OCI-LY3 (cell line): ENCODE data around the gene ZC3H18.

Experiments
- H2AFZ ChIP-seq: fragments of 200-600, 300-600 bp; shearing (Covaris generic); 2 replicates; pipeline ENCODE4 v1.6.0; 2014; ENCODE audit warnings: antibody characterized with exemption, low read depth, low read length
- H3K27ac ChIP-seq: fragments of 200-600, 300-600 bp; sonication (generic); 2 replicates; pipeline ENCODE4 v1.5.1; 2014; ENCODE audit warnings: mild to moderate bottlenecking, low read length, moderate library complexity, mixed read lengths
- H3K27me3 ChIP-seq: fragments of 200-600, 300-600 bp; sonication (generic); 2 replicates; pipeline ENCODE4 v1.6.1; 2014; ENCODE audit warnings: low read depth, low read length, mixed read lengths
- H3K36me3 ChIP-seq: fragments of 200-600, 300-600 bp; sonication (generic); replicated peaks from 2 replicates; pipeline ENCODE3; 2014; ENCODE audit warnings: low read depth, low read length, mixed read lengths
- H3K4me1 ChIP-seq: fragments of 300-600, 200-600 bp; sonication (generic); 2 replicates; pipeline ENCODE4 v1.6.1; 2014; ENCODE audit warnings: low read length, mixed read lengths
- H3K4me2 ChIP-seq: fragments of 200-600, 300-600 bp; sonication (generic); 2 replicates; pipeline ENCODE4 v1.6.1; 2014; ENCODE audit warnings: low read length, mixed read lengths
- H3K4me3 ChIP-seq: fragments of 300-600, 200-600 bp; sonication (generic); 2 replicates; pipeline ENCODE4 v1.5.1; 2014; ENCODE audit warnings: antibody characterized with exemption, mild to moderate bottlenecking, low read length, moderate library complexity
- H3K79me2 ChIP-seq: fragments of 300-600, 200-600 bp; shearing (Covaris generic); 2 replicates; pipeline ENCODE4 v1.6.1; 2014; ENCODE audit warnings: mild to moderate bottlenecking, low read length, mixed read lengths
- H3K9ac ChIP-seq: fragments of 300-600, 200-600 bp; shearing (Covaris generic); 2 replicates; pipeline ENCODE4 v1.6.0; 2014; ENCODE audit warnings: mild to moderate bottlenecking, low read length, moderate library complexity
- H3K9me3 ChIP-seq: fragments of 200-600, 300-600 bp; shearing (Covaris generic); 2 replicates; pipeline ENCODE4 v1.6.1; 2014; ENCODE audit warnings: low read length, mixed read lengths; ENCODE audit not compliant: insufficient read depth
- H4K20me1 ChIP-seq: fragments of 200-600, 300-600 bp; sonication (generic); 2 replicates; pipeline ENCODE4 v1.6.1; 2016; ENCODE audit warnings: low read length, mixed read lengths; ENCODE audit not compliant: insufficient read depth
- CTCF ChIP-seq: fragments of 200-600, 300-600 bp; sonication (generic); IDR thresholded peaks from 2 replicates; pipeline ENCODE4 v1.5.1; 2014; ENCODE audit warnings: antibody characterized with exemption, low read length, low read depth
- EZH2phosphoT487 ChIP-seq: fragments of 200-600 bp; shearing (Covaris generic); IDR thresholded peaks from 2 replicates; pipeline ENCODE4 v1.6.1; 2018; ENCODE audit warnings: antibody characterized with exemption, mixed run types, low read depth

The ZC3H18 gene

GRCh38 chr16:88640498-88641247, 70.5 kb downstream of the ZC3H18 start:
- Histone ChIP-seq H3K36me3 (peaks cover 22% of the 10 kb centered on the region), H3K4me1 (peaks cover 19% of the 10 kb centered on the region), H3K27me3 (peaks cover 52% of the 10 kb centered on the region), H2AFZ (no peak overlapping the region), H3K9me3 (no peaks in the 10 kb centered on the region), H3K4me2 (no peak overlapping the region), H3K27ac (no peak overlapping the region), H3K79me2 (no peaks in the 10 kb centered on the region), H3K9ac (no peak overlapping the region), H3K4me3 (no peak overlapping the region), H4K20me1 (peaks cover 41% of the 10 kb centered on the region)
- TF ChIP-seq CTCF = no peak
- TF ChIP-seq EZH2phosphoT487 = no peak

- H2AFZ ChIP-seq = no peak overlapping the region
- no peaks in the 10 kb centered on the region for H3K9me3 ChIP-seq
- H3K27me3 ChIP-seq = peaks cover 34% of the 10 kb centered on the region
- H3K4me1 ChIP-seq = peaks cover 23% of the 10 kb centered on the region
- peaks cover 33% of the 10 kb centered on the region for H3K36me3 ChIP-seq
- peaks cover 11% of the 10 kb centered on the region for H3K79me2 ChIP-seq
- no peak overlapping the region for H3K4me2 ChIP-seq
- no peak overlapping the region for H3K27ac ChIP-seq
- peaks cover 62% of the 10 kb centered on the region for H4K20me1 ChIP-seq
- H3K9ac ChIP-seq = no peak overlapping the region
- TF ChIP-seq EZH2phosphoT487 (no peak), CTCF (no peak)
- H3K4me3 ChIP-seq = no peak overlapping the region
Measured at GRCh38 chr16:88642881-88643643, 72.9 kb downstream of the ZC3H18 start.

- H3K9ac ChIP-seq = no peak overlapping the region
Measured at GRCh38 chr16:88643644-88643932, 73.4 kb downstream of the ZC3H18 start.

More at GRCh38 chr16:88643644-88643932, 73.4 kb downstream of the ZC3H18 start:
- Histone ChIP-seq H3K79me2 (peaks cover 16% of the 10 kb centered on the region), H3K4me2 (no peak overlapping the region), H3K4me1 (peaks cover 24% of the 10 kb centered on the region), H3K4me3 (no peak overlapping the region), H4K20me1 (peaks cover 67% of the 10 kb centered on the region), H2AFZ (no peak overlapping the region), H3K9me3 (no peaks in the 10 kb centered on the region), H3K36me3 (peaks cover 37% of the 10 kb centered on the region), H3K27ac (no peak overlapping the region), H3K27me3 (peaks cover 29% of the 10 kb centered on the region)
- TF ChIP-seq CTCF (no peak), EZH2phosphoT487 (no peak)
